SK-N-SH (cell line): ENCODE data around the gene MTURN. TPM values are rescaled to one million over a fixed set of nuclear protein-coding genes. Genes with fewer than 3 reads are reported as not detected.

Experiments
- CTCF ChIA-PET: fragments of 300-600, 350-600 bp; formaldehyde crosslinking; extraction: SDS; loops from one replicate; lab custom pipeline; 2021; lab: Yijun Ruan, JAX
- POLR2A ChIA-PET: fragments of 350-600 bp; sonication (Branson Sonifier 250); formaldehyde crosslinking; extraction: SDS; loops from one replicate; lab custom pipeline; 2020; ENCODE audit warnings: antibody characterized with exemption, inconsistent platforms; lab: Yijun Ruan, JAX
- DNase-seq: peaks from one replicate; pipeline ENCODE4 v3.0.0; 2012
- H2AFZ ChIP-seq: fragments of 200-600 bp; sonication (generic); 2 replicates; pipeline ENCODE4 v1.8.1; 2016; ENCODE audit warnings: antibody characterized with exemption, mild to moderate bottlenecking, low read depth
- H3F3A ChIP-seq: fragments of 200-600 bp; sonication (generic); replicated peaks from 2 replicates; pipeline ENCODE3; 2016; ENCODE audit warnings: antibody characterized with exemption, mild to moderate bottlenecking; ENCODE audit not compliant: insufficient read depth
- H3K27ac ChIP-seq, 2 experiments: fragments of 200-500 bp in 1 of 2; fragments of 200-600 bp in 1 of 2; sonication (Bioruptor generic) in 1 of 2; sonication (generic), shearing (Covaris generic) in 1 of 2; 2 replicates each; pipeline versions ENCODE4 v1.5.1 to v1.6.1; 2014 to 2016; ENCODE audit warnings: low read depth in 2 of 2, inconsistent platforms in 1 of 2, low read length in 1 of 2, mild to moderate bottlenecking in 1 of 2, mixed read lengths in 1 of 2
- H3K27me3 ChIP-seq: fragments of 200-600 bp; sonication (generic), shearing (Covaris generic); 2 replicates; pipeline ENCODE4 v1.6.1; 2016; ENCODE audit warnings: mixed run types; ENCODE audit not compliant: insufficient read depth
- H3K36me3 ChIP-seq, 2 experiments: fragments of 200-500 bp in 1 of 2; fragments of 200-600 bp in 1 of 2; sonication (Bioruptor generic) in 1 of 2; sonication (generic) in 1 of 2; replicated peaks in 1 of 2; 2 replicates each; pipeline versions ENCODE3 to v1.5.1; 2014 to 2016; ENCODE audit warnings: low read length in 1 of 2, mild to moderate bottlenecking in 1 of 2; ENCODE audit not compliant: insufficient read depth in 2 of 2, control insufficient read depth in 1 of 2
- H3K4me1 ChIP-seq, 2 experiments: fragments of 200-500 bp in 1 of 2; fragments of 200-600 bp in 1 of 2; sonication (Bioruptor generic) in 1 of 2; sonication (generic), shearing (Covaris generic) in 1 of 2; 2 replicates each; pipeline versions ENCODE4 v1.5.1 to v1.6.1; 2014 to 2016; ENCODE audit warnings: low read depth in 1 of 2, low read length in 1 of 2, mixed run types in 1 of 2; ENCODE audit not compliant: insufficient read depth in 2 of 2, control insufficient read depth in 1 of 2
- H3K4me2 ChIP-seq: fragments of 200-600 bp; sonication (generic), shearing (Covaris generic); 2 replicates; pipeline ENCODE4 v1.6.1; 2017; ENCODE audit warnings: mixed run types
- H3K4me3 ChIP-seq, 2 experiments: fragments of 200-500 bp in 1 of 2; fragments of 200-600 bp in 1 of 2; sonication (Bioruptor generic) in 1 of 2; sonication (generic), shearing (Covaris generic) in 1 of 2; 2 replicates each; pipeline versions ENCODE4 v1.5.1 to v1.8.1; 2014 to 2016; ENCODE audit warnings: low read depth in 2 of 2, inconsistent platforms in 1 of 2, low read length in 1 of 2, mild to moderate bottlenecking in 1 of 2, mixed read lengths in 1 of 2, moderate library complexity in 1 of 2
- H3K79me2 ChIP-seq: fragments of 200-600 bp; sonication (generic); 2 replicates; pipeline ENCODE4 v1.8.1; 2017; ENCODE audit warnings: mild to moderate bottlenecking; ENCODE audit not compliant: insufficient read depth
- H3K9ac ChIP-seq: fragments of 200-600 bp; sonication (generic); 2 replicates; pipeline ENCODE4 v1.6.1; 2017; ENCODE audit warnings: mixed run types
- H3K9me2 ChIP-seq: fragments of 200-600 bp; sonication (generic); 2 replicates; pipeline ENCODE4 v1.6.1; 2017; ENCODE audit warnings: mixed run types
- H3K9me3 ChIP-seq: fragments of 200-600 bp; sonication (generic); 2 replicates; pipeline ENCODE4 v1.6.1; 2017; ENCODE audit warnings: mixed run types, mild to moderate bottlenecking, moderate library complexity
- H4K20me1 ChIP-seq: fragments of 200-600 bp; sonication (generic); 2 replicates; pipeline ENCODE4 v1.6.1; 2017; ENCODE audit warnings: mild to moderate bottlenecking, mixed run types; ENCODE audit not compliant: insufficient read depth
- FOXM1 ChIP-seq: IDR thresholded peaks from 2 replicates; pipeline ENCODE4 v1.4.0; 2012; ENCODE audit warnings: low read depth, mild to moderate bottlenecking
- GABPA ChIP-seq: IDR thresholded peaks from 2 replicates; pipeline ENCODE4 v1.4.0; 2012; ENCODE audit warnings: low read depth, mild to moderate bottlenecking
- GATA2 ChIP-seq: sonication (generic); formaldehyde crosslinking; IDR thresholded peaks from 2 replicates; pipeline ENCODE4 v1.5.0; 2020; ENCODE audit warnings: mild to moderate bottlenecking, missing genetic modification reagents
- MEF2A ChIP-seq: IDR thresholded peaks from 2 replicates; pipeline ENCODE4 v1.4.0; 2012; ENCODE audit warnings: low read depth, borderline replicate concordance
- MXI1 ChIP-seq: IDR thresholded peaks from 2 replicates; pipeline ENCODE4 v1.6.1; 2012; ENCODE audit warnings: mild to moderate bottlenecking, low read depth, low read length, improper control_type of control experiment
- NFIC ChIP-seq: IDR thresholded peaks from 2 replicates; pipeline ENCODE4 v1.4.0; 2012; ENCODE audit warnings: borderline replicate concordance
- NRF1 ChIP-seq: IDR thresholded peaks from 2 replicates; pipeline ENCODE4 v1.6.1; 2012; ENCODE audit warnings: low read depth, mild to moderate bottlenecking, low read length
- RCOR1 ChIP-seq: fragments of 150-350 bp; IDR thresholded peaks from 2 replicates; pipeline ENCODE4 v1.6.1; 2017; ENCODE audit warnings: antibody characterized with exemption, low read length
- RFX5 ChIP-seq: IDR thresholded peaks from 2 replicates; pipeline ENCODE4 v1.6.1; 2012; ENCODE audit warnings: mild to moderate bottlenecking, improper control_type of control experiment, low read length
- RXRA ChIP-seq: IDR thresholded peaks from 2 replicates; pipeline ENCODE4 v1.4.0; 2012; ENCODE audit warnings: low read depth, mild to moderate bottlenecking, borderline replicate concordance
- SMC3 ChIP-seq: IDR thresholded peaks from 2 replicates; pipeline ENCODE4 v1.6.1; 2012; ENCODE audit warnings: low read depth, low read length, improper control_type of control experiment
- TAF1 ChIP-seq: IDR thresholded peaks from 2 replicates; pipeline ENCODE4 v1.6.1; 2012; ENCODE audit warnings: low read depth, mild to moderate bottlenecking, low read length, moderate library complexity, borderline replicate concordance
- TCF12 ChIP-seq: IDR thresholded peaks from 2 replicates; pipeline ENCODE4 v1.4.0; 2012
- TEAD4 ChIP-seq: IDR thresholded peaks from 2 replicates; pipeline ENCODE4 v1.4.0; 2012; ENCODE audit warnings: mild to moderate bottlenecking, borderline replicate concordance; ENCODE audit not compliant: insufficient read depth
- YY1 ChIP-seq: IDR thresholded peaks from 2 replicates; pipeline ENCODE4 v1.4.0; 2012; ENCODE audit warnings: low read depth, mild to moderate bottlenecking
- WGBS: methylation state at CpG from one replicate; pipeline ENCODE4 v1.1.6; 2017; ENCODE audit warnings: low lambda C conversion rate; 5-methylcytosine and 5-hydroxymethylcytosine counted together
- polyA plus RNA-seq, 3 experiments: library from polyadenylated mRNA; depleted of rRNA; stranded (reverse); fragments of >200 nt; gene quantifications; 2 replicates each; pipeline ENCODE4 v1.2.3, GENCODE V29; 2012
- TF ChIP-seq, protein P1 (sequence below): IDR thresholded peaks from 2 replicates; pipeline ENCODE4 v1.4.0; 2012; ENCODE audit warnings: low read depth, borderline replicate concordance
- TF ChIP-seq, protein P2 (sequence below): fragments of 150-350 bp; IDR thresholded peaks from 2 replicates; pipeline ENCODE4 v1.6.1; 2017; ENCODE audit warnings: antibody characterized with exemption, low read length, low read depth, borderline replicate concordance
- TF ChIP-seq, protein P3 (sequence below): IDR thresholded peaks from 2 replicates; pipeline ENCODE4 v1.4.0; 2012; ENCODE audit warnings: low read depth
- TF ChIP-seq, protein P4 (sequence below): fragments of 200-600 bp; sonication (generic); IDR thresholded peaks from 2 replicates; pipeline ENCODE4 v1.6.1; 2017; ENCODE audit warnings: antibody characterized with exemption, mild to moderate bottlenecking, moderate library complexity
- TF ChIP-seq, protein P5 (sequence below): fragments of 150-350 bp; IDR thresholded peaks from 2 replicates; pipeline ENCODE4 v1.6.1; 2016; ENCODE audit warnings: mild to moderate bottlenecking, low read depth, low read length

Gene MTURN
- polyA plus RNA-seq, 1 of the 3 experiments (the other 2 are of a cell fraction): 9.0 TPM

DNA sequence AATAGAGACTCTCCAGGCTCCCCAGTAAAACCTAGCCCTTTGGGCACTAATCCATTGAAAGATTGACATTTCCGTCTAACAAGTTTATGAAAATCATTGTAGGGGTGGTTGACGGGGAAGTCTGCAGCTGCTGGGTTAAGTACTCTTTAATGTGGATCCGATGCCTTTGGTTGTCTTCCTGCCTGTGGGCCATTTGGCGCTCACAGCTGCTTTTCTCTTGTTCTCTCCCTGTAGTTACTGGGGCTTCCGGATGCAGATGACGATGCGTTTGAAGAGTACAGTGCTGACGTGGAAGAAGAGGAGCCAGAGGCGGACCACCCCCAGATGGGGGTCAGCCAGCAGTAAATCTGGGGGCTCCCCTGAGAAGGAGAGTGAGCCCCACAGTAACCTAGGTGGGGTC is 22.4 kb downstream of the MTURN start:
- WGBS: 94% methylated on average over 9 of the region's 9 CpGs
- ChIA-PET CTCF (interaction anchor here (1.0 to 2.2 kb wide), 3 partner anchors 11 to 119 kb away, joined by 3 to 10 read pairs (median 3); no protein-coding TSS in a partner anchor), POLR2A (no interaction called here)
- Histone ChIP-seq H3F3A (peaks cover 2% of the 10 kb centered on the region), H3K9me2 (no peaks in the 10 kb centered on the region), H3K27ac (no peak overlapping the region), H3K4me3 (no peak overlapping the region), H3K4me1 (peaks cover 2 to 3% of the 10 kb centered on the region in 2 experiments; a peak in 2 of 4 replicates), H2AFZ (no peak overlapping the region), H3K27me3 (no peaks in the 10 kb centered on the region), H3K9me3 (no peaks in the 10 kb centered on the region), H4K20me1 (no peaks in the 10 kb centered on the region), H3K9ac (no peak overlapping the region), H3K36me3 (peaks cover 3 to 10% of the 10 kb centered on the region in 2 experiments), H3K79me2 (no peaks in the 10 kb centered on the region), H3K4me2 (no peak overlapping the region)
- TF ChIP-seq, protein P1, sequence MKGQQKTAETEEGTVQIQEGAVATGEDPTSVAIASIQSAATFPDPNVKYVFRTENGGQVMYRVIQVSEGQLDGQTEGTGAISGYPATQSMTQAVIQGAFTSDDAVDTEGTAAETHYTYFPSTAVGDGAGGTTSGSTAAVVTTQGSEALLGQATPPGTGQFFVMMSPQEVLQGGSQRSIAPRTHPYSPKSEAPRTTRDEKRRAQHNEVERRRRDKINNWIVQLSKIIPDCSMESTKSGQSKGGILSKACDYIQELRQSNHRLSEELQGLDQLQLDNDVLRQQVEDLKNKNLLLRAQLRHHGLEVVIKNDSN: no peak
- TF ChIP-seq NRF1 (no peak), RCOR1 (no peak), GABPA (no peak), TCF12 (no peak), MXI1 (no peak), FOXM1 (no peak), MEF2A (no peak), SMC3 (no peak), GATA2 (no peak), RFX5 (no peak), NFIC (no peak), TEAD4 (no peak), TAF1 (no peak), RXRA (no peak), YY1 (no peak)
- TF ChIP-seq, protein P2, sequence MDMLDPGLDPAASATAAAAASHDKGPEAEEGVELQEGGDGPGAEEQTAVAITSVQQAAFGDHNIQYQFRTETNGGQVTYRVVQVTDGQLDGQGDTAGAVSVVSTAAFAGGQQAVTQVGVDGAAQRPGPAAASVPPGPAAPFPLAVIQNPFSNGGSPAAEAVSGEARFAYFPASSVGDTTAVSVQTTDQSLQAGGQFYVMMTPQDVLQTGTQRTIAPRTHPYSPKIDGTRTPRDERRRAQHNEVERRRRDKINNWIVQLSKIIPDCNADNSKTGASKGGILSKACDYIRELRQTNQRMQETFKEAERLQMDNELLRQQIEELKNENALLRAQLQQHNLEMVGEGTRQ: no peak
- TF ChIP-seq, protein P3, sequence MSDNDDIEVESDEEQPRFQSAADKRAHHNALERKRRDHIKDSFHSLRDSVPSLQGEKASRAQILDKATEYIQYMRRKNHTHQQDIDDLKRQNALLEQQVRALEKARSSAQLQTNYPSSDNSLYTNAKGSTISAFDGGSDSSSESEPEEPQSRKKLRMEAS: no peak
- TF ChIP-seq, protein P4, sequence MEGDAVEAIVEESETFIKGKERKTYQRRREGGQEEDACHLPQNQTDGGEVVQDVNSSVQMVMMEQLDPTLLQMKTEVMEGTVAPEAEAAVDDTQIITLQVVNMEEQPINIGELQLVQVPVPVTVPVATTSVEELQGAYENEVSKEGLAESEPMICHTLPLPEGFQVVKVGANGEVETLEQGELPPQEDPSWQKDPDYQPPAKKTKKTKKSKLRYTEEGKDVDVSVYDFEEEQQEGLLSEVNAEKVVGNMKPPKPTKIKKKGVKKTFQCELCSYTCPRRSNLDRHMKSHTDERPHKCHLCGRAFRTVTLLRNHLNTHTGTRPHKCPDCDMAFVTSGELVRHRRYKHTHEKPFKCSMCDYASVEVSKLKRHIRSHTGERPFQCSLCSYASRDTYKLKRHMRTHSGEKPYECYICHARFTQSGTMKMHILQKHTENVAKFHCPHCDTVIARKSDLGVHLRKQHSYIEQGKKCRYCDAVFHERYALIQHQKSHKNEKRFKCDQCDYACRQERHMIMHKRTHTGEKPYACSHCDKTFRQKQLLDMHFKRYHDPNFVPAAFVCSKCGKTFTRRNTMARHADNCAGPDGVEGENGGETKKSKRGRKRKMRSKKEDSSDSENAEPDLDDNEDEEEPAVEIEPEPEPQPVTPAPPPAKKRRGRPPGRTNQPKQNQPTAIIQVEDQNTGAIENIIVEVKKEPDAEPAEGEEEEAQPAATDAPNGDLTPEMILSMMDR: no peak
- TF ChIP-seq, protein P5, sequence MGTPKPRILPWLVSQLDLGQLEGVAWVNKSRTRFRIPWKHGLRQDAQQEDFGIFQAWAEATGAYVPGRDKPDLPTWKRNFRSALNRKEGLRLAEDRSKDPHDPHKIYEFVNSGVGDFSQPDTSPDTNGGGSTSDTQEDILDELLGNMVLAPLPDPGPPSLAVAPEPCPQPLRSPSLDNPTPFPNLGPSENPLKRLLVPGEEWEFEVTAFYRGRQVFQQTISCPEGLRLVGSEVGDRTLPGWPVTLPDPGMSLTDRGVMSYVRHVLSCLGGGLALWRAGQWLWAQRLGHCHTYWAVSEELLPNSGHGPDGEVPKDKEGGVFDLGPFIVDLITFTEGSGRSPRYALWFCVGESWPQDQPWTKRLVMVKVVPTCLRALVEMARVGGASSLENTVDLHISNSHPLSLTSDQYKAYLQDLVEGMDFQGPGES: no peak
- DNase-seq: no peak
